Colonic mucosa (tissue), 4 donors: ENCODE measurements around the gene RAB24. TPM values are rescaled to one million over a fixed set of nuclear protein-coding genes. Genes with fewer than 3 reads are reported as not detected.
"Not testable (repeated sequence)": the region's sequence is repeated elsewhere in the genome, so short reads cannot be mapped to it uniquely, and the experiment has no call there.

Experiments used
- DNase-seq: peaks from one replicate; pipeline ENCODE4 v3.0.0-alpha.2; 2020
- H3K27ac ChIP-seq: fragments of 200-600 bp; one replicate; pipeline ENCODE4 v1.8.0; 2021
- H3K27me3 ChIP-seq: fragments of 200-600 bp; one replicate; pipeline ENCODE4 v1.8.0; 2021
- H3K36me3 ChIP-seq: fragments of 200-600 bp; one replicate; pipeline ENCODE4 v1.8.0; 2021
- H3K4me1 ChIP-seq: fragments of 200-600 bp; one replicate; pipeline ENCODE4 v1.8.0; 2021; ENCODE audit warnings: mild to moderate bottlenecking
- H3K4me3 ChIP-seq: fragments of 200-600 bp; one replicate; pipeline ENCODE4 v1.8.0; 2021
- H3K9ac ChIP-seq, 2 donors: one replicate each; pipeline ENCODE4 v1.7.0; 2013; ENCODE audit warnings: control low read depth in 2 of 2, low read depth in 2 of 2, low read length in 2 of 2
- H3K9me3 ChIP-seq: fragments of 200-600 bp; one replicate; pipeline ENCODE4 v1.8.0; 2021
- intact Hi-C: fragments of 100-400 bp; cut with DNase I; formaldehyde crosslinking; loops from one replicate; pipeline ENCODE4 v1.14.1; 2022
- total RNA-seq, 2 donors: library from RNA; stranded (reverse); fragmentation: NEBNext Ultra II Directional in 1 of 2; extraction: Animal tissue kit (Norgen Biotek cat#: 25700) in 1 of 2; gene quantifications; one replicate each; pipeline ENCODE4 v1.2.1, GENCODE V29; 2021
- TF ChIP-seq, protein P1 (sequence below): fragments of 200-600 bp; IDR thresholded peaks from one replicate; pipeline ENCODE4 v1.8.0; 2022; ENCODE audit warnings: antibody characterized with exemption, mild to moderate bottlenecking
- donor health status: healthy.
- donor health status: DM: no; HTN: no; CAD: no.
- donor health status: DM: no; HTN: no; CAD: no.

The RAB24 gene
- total RNA-seq, 2 donors from 2014 or later, result 32.9 to 39.5 TPM

DNA sequence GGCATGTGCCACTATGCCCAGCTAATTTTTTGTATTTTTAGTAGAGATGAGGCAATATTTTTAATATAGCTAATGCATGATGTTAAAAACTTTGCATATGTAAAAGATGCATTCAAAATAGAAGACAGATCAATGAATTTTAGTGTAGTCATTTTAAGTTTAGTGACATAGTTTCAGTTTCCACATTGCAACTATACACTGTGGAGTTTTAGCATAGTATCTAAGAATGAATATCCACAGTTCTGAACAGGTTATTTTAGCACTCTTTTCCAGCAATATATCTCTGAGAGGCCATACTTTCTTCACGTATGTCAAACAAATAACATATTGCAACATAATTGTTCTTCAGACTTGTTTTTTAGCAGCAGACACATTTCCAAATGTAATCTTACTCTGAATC, 39.3 kb downstream of the RAB24 start:
- intact Hi-C loops, result no loop called here
- Histone ChIP-seq H3K36me3 (peaks cover 15% of the 10 kb centered on the region), H3K9ac (no peak overlapping the region), H3K4me3 (no peak overlapping the region), H3K4me1 (no peaks in the 10 kb centered on the region), H3K27ac (no peak overlapping the region), H3K27me3 (no peaks in the 10 kb centered on the region), H3K9me3 (no peaks in the 10 kb centered on the region)
- no peak for DNase-seq
- TF ChIP-seq, protein P1, sequence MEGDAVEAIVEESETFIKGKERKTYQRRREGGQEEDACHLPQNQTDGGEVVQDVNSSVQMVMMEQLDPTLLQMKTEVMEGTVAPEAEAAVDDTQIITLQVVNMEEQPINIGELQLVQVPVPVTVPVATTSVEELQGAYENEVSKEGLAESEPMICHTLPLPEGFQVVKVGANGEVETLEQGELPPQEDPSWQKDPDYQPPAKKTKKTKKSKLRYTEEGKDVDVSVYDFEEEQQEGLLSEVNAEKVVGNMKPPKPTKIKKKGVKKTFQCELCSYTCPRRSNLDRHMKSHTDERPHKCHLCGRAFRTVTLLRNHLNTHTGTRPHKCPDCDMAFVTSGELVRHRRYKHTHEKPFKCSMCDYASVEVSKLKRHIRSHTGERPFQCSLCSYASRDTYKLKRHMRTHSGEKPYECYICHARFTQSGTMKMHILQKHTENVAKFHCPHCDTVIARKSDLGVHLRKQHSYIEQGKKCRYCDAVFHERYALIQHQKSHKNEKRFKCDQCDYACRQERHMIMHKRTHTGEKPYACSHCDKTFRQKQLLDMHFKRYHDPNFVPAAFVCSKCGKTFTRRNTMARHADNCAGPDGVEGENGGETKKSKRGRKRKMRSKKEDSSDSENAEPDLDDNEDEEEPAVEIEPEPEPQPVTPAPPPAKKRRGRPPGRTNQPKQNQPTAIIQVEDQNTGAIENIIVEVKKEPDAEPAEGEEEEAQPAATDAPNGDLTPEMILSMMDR, result no peak

DNA sequence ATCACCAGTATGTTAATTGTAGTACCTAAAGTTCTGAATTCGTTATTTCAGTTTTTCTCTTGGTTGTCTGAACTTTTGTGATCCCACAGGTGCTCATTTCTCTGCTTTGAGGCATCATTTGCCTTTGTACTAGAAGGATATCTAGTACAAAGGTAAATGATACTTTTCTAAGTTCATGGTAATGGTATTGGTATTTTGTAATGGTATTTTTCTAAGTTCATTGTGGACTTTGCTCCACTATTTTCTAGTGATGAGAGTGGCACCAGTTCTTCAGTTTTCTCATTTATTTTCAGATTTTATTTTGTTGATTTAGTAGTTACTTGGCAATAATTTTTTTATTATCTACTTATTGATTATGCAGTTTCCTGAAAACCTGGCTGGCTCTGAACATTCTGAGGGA, 42.0 kb downstream of the RAB24 start:
- TF ChIP-seq, protein P1, result no peak
- no peak overlapping the region for H3K27ac ChIP-seq
- no peak for DNase-seq
- no peaks in the 10 kb centered on the region for H3K27me3 ChIP-seq
- intact Hi-C loops, result no loop called here
- no peak overlapping the region for H3K4me3 ChIP-seq
- H3K9me3 ChIP-seq, result no peaks in the 10 kb centered on the region
- no peaks in the 10 kb centered on the region for H3K4me1 ChIP-seq
- H3K9ac ChIP-seq, result no peak overlapping the region
- H3K36me3 ChIP-seq, result peaks cover 15% of the 10 kb centered on the region

DNA sequence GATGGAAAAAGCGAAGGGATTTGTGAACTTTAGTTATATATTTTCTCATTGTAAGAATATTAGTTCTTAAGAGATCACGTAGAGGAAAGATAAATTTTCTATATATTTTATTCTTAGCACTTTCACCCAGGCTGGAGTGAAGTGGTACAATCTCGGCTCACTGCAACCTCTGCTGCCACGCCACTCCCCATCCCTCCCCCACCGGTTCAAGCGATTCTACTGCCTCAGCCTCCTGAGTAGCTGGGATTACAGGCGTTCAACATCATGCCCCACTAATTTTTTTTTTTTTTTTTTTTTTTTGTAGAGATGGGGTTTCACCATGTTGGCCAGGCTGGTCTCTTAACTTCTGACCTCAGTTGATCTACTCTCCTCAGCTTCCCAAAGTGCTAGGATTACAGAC, 42.6 kb downstream of the RAB24 start:
- Histone ChIP-seq H3K36me3 (peaks cover 15% of the 10 kb centered on the region), H3K9ac (no peak overlapping the region), H3K27ac (no peak overlapping the region), H3K4me1 (no peaks in the 10 kb centered on the region), H3K4me3 (no peak overlapping the region), H3K27me3 (no peaks in the 10 kb centered on the region), H3K9me3 (no peaks in the 10 kb centered on the region)
- TF ChIP-seq, protein P1, result no peak
- intact Hi-C loops, result no loop called here
- DNase-seq, result no peak

DNA sequence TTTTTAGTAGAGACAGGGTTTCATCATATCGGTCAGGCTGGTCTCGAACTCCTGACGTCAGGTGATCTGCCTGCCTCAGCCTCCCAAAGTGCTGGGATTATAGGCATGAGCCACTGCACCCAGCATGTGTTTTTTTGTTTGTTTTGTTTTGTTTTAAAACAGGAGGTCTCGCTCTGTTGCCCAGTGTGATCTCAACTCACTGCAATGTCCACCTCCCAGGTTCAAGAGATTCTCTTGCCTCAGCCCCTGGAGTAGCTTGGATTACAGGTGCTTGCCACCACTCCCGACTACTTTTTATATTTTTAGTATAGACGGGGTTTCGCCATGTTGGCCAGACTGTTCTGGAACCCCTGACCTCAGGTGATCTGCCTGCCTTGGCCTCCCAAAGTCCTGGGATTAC, 44.8 kb downstream of the RAB24 start:
- H3K4me1 ChIP-seq, H3K27ac ChIP-seq, H3K36me3 ChIP-seq, H3K4me3 ChIP-seq, intact Hi-C loops, DNase-seq, H3K27me3 ChIP-seq, H3K9me3 ChIP-seq, H3K9ac ChIP-seq: not testable (repeated sequence)

DNA sequence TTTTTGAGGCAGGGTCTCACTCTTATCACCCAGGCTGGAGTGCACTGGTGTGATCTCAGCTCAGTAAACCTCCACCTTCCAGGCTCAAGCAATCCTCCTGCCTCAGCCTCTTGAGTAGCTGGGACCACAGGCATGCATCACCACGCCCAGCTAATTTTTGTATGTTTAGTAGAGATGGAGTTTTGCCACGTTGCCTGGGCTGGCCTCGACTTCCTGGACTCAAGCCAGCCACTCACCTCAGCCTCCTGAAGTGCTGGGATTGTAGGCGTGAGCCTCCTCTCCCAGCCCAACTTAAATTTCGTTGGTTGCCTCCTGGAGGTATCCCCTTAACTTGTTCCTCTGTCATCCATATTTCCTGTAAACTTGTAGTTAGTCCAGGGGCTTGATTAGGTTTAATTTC, 47.2 kb downstream of the RAB24 start:
- TF ChIP-seq, protein P1, result no peak
- no peaks in the 10 kb centered on the region for H3K9me3 ChIP-seq
- no peak overlapping the region for H3K27ac ChIP-seq
- no peaks in the 10 kb centered on the region for H3K4me1 ChIP-seq
- H3K27me3 ChIP-seq, result no peaks in the 10 kb centered on the region
- intact Hi-C loops, result no loop called here
- peaks cover 8% of the 10 kb centered on the region for H3K36me3 ChIP-seq
- no peak overlapping the region for H3K9ac ChIP-seq
- H3K4me3 ChIP-seq, result no peak overlapping the region
- DNase-seq, result no peak

DNA sequence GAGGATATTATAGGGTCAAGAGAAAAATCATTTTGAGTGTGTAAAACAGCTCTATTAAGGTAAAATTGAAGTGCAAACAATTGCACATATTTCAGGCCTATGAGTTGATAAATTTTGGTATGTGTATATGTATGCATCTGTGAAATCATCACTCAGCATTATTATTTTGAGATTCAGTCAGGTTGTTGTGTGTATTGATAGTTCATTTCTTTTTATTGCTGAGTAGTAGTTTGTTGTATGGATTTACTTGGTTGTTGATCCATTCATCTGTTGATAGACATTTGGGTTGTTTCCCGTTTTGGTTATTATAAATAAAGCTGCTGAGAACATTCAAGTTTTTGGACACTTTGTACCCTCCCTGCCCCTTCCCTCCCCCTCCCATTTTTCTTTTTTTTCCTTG, 50.3 kb downstream of the RAB24 start:
- intact Hi-C loops, result no loop called here
- Histone ChIP-seq H3K4me1 (no peaks in the 10 kb centered on the region), H3K36me3 (peaks cover 9% of the 10 kb centered on the region), H3K9ac (no peak overlapping the region), H3K9me3 (no peaks in the 10 kb centered on the region), H3K4me3 (no peak overlapping the region), H3K27me3 (no peaks in the 10 kb centered on the region), H3K27ac (no peak overlapping the region)
- TF ChIP-seq, protein P1, result no peak
- no peak for DNase-seq

Other genes starting within 250 kb of the RAB24 start
- gene FGFR4, start 216.8 kb downstream of the RAB24 start, total RNA-seq, result 100 to 1,000 TPM in 1 of 2 donors, 10 to 100 TPM in 1; 58.7 to 118 TPM
- gene NSD1, start 169.9 kb downstream of the RAB24 start, total RNA-seq, result 10 to 100 TPM; 53.0 to 77.9 TPM
- gene PRELID1, start 80 bp upstream of the RAB24 start, total RNA-seq, result 100 to 1,000 TPM; 245 to 396 TPM
- gene MXD3, start 8.2 kb upstream of the RAB24 start, total RNA-seq, result 10 to 100 TPM in 1 of 2 donors, 1 to 10 TPM in 1; 9.3 to 36.4 TPM
- gene LMAN2, start 47.9 kb upstream of the RAB24 start, total RNA-seq, result 100 to 1,000 TPM; 137 to 185 TPM
- 10 to 100 TPM in 1 of 2 donors, 1 to 10 TPM in 1; 9.1 to 10.1 TPM for gene RGS14, start 54.2 kb upstream of the RAB24 start, total RNA-seq
- gene SLC34A1, start 80.7 kb upstream of the RAB24 start, total RNA-seq, result not detected
- gene PFN3, start 96.9 kb upstream of the RAB24 start, total RNA-seq, result not detected
- 10 to 100 TPM; 14.7 to 34.0 TPM for gene F12, start 105.8 kb upstream of the RAB24 start, total RNA-seq
- 10 to 100 TPM; 38.0 to 64.4 TPM for gene GRK6, start 123.0 kb upstream of the RAB24 start, total RNA-seq
- gene PRR7, start 143.1 kb upstream of the RAB24 start, total RNA-seq, result 1 to 10 TPM; 3.9 to 5.0 TPM
- 10 to 100 TPM in 1 of 2 donors, 1 to 10 TPM in 1; 9.3 to 18.8 TPM for gene DBN1, start 169.9 kb upstream of the RAB24 start, total RNA-seq
- gene PDLIM7, start 193.9 kb upstream of the RAB24 start, total RNA-seq, result 10 to 100 TPM; 19.7 to 44.9 TPM
- gene DOK3, start 206.1 kb upstream of the RAB24 start, total RNA-seq, result 1 to 10 TPM; 4.1 to 8.9 TPM
- gene DDX41, start 213.2 kb upstream of the RAB24 start, total RNA-seq, result 100 to 1,000 TPM in 1 of 2 donors, 10 to 100 TPM in 1; 84.3 to 134 TPM